Endodermal cell (in vitro differentiated cells): ENCODE results near the gene TREX2. TPM values are rescaled to one million over a fixed set of nuclear protein-coding genes. Genes with fewer than 3 reads are reported as not detected.

Experiments used
- DNase-seq: peaks from one replicate; pipeline ENCODE4 v3.0.0-alpha.2; 2017
- H3K27ac ChIP-seq: 2 replicates; pipeline ENCODE4 v1.5.1; 2013; ENCODE audit warnings: mild to moderate bottlenecking, low read depth, low read length, moderate library complexity
- H3K27me3 ChIP-seq: 2 replicates; pipeline ENCODE4 v1.6.1; 2013; ENCODE audit warnings: mild to moderate bottlenecking, low read length, moderate library complexity; ENCODE audit not compliant: insufficient read depth, control insufficient read depth, poor library complexity, severe bottlenecking
- H3K36me3 ChIP-seq: 2 replicates; pipeline ENCODE4 v1.7.0; 2013; ENCODE audit warnings: mild to moderate bottlenecking, low read length, moderate library complexity; ENCODE audit not compliant: control insufficient read depth, insufficient read depth
- H3K4me1 ChIP-seq: one replicate; pipeline ENCODE4 v1.7.0; 2013; ENCODE audit warnings: low read length; ENCODE audit not compliant: control insufficient read depth, insufficient read depth
- H3K4me3 ChIP-seq: 2 replicates; pipeline ENCODE4 v1.5.1; 2013; ENCODE audit warnings: mild to moderate bottlenecking, low read length, moderate library complexity
- H3K9ac ChIP-seq: 2 replicates; pipeline ENCODE4 v1.6.1; 2013; ENCODE audit warnings: mild to moderate bottlenecking, low read length, moderate library complexity; ENCODE audit not compliant: poor library complexity, severe bottlenecking; ENCODE audit errors: extremely low read depth
- H3K9me3 ChIP-seq: 2 replicates; pipeline ENCODE4 v1.6.1; 2013; ENCODE audit warnings: mild to moderate bottlenecking, low read length, moderate library complexity; ENCODE audit not compliant: control insufficient read depth
- H3K27ac Mint-ChIP-seq: 2 replicates; pipeline ENCODE4 v1.8.0; 2020; ENCODE audit warnings: mixed read lengths
- H3K27me3 Mint-ChIP-seq: 2 replicates; pipeline ENCODE4 v1.8.0; 2021; ENCODE audit warnings: mild to moderate bottlenecking, mixed read lengths; ENCODE audit not compliant: insufficient read depth
- H3K36me3 Mint-ChIP-seq: 2 replicates; pipeline ENCODE4 v1.8.0; 2020; ENCODE audit warnings: low read depth, mixed read lengths
- H3K4me1 Mint-ChIP-seq: 2 replicates; pipeline ENCODE4 v1.8.0; 2020; ENCODE audit warnings: mixed read lengths
- H3K4me3 Mint-ChIP-seq: 2 replicates; pipeline ENCODE4 v1.8.0; 2020; ENCODE audit warnings: mild to moderate bottlenecking, moderate library complexity, mixed read lengths
- H3K9me3 Mint-ChIP-seq: 2 replicates; pipeline ENCODE4 v1.8.0; 2020; ENCODE audit warnings: mild to moderate bottlenecking, mixed read lengths
- CTCF ChIP-seq: fragments of 200-600 bp; sonication (generic); conservative IDR thresholded peaks from 2 replicates; pipeline ENCODE4 v1.5.0; 2021; ENCODE audit warnings: antibody characterized with exemption, mild to moderate bottlenecking
- WGBS, 2 experiments: methylation state at CpG; one replicate each; pipeline versions ENCODE4 v1.1.5 to v1.1.7; 2013; ENCODE audit warnings: missing lambda C conversion rate in 2 of 2, mixed read lengths in 1 of 2; ENCODE audit not compliant: insufficient coverage in 1 of 2, insufficient read length in 1 of 2; 5-methylcytosine and 5-hydroxymethylcytosine counted together
- total RNA-seq, 2 donors: library from RNA; stranded (reverse); fragmentation: NEBNext Ultra II Directional in 1 of 2; extraction: Animal tissue kit (Norgen Biotek cat#: 25700) in 1 of 2; gene quantifications; 2 replicates in 1 of 2; 3 replicates in 1 of 2; pipeline ENCODE4 v1.2.1, GENCODE V29; 2021

The TREX2 gene
- total RNA-seq, 2 donors from 2014 or later: 0.35 to 0.70 TPM

GRCh38 chrX:153400146-153401132 lies 45.4 kb downstream of the TREX2 start:
- Mint-ChIP-seq H3K9me3 (peaks cover 64% of the 10 kb centered on the region), H3K27ac (no peak overlapping the region), H3K36me3 (peaks cover 3% of the 10 kb centered on the region), H3K27me3 (peaks cover 12% of the 10 kb centered on the region), H3K4me1 (no peaks in the 10 kb centered on the region), H3K4me3 (no peak overlapping the region)
- H3K27me3 ChIP-seq: peaks cover 5% of the 10 kb centered on the region
- no peaks in the 10 kb centered on the region for H3K36me3 ChIP-seq
- no peak overlapping the region for H3K27ac ChIP-seq
- H3K4me1 ChIP-seq: no peaks in the 10 kb centered on the region
- peak; percentile 86 for DNase-seq
- H3K9ac ChIP-seq: no peak overlapping the region
- 65 to 73% methylated on average over 8 to 44 of the region's 60 CpGs for WGBS, 2 experiments
- H3K9me3 ChIP-seq: no peaks in the 10 kb centered on the region
- no peak overlapping the region for H3K4me3 ChIP-seq
- peak; percentile 94 for TF ChIP-seq CTCF

GRCh38 chrX:153398275-153398960 lies 47.4 kb downstream of the TREX2 start:
- Mint-ChIP-seq H3K36me3 (peaks cover 3% of the 10 kb centered on the region), H3K27ac (no peak overlapping the region), H3K9me3 (peaks cover 51% of the 10 kb centered on the region), H3K4me1 (no peaks in the 10 kb centered on the region), H3K4me3 (no peak overlapping the region), H3K27me3 (peaks cover 8% of the 10 kb centered on the region)
- Histone ChIP-seq H3K9ac (no peak overlapping the region), H3K9me3 (no peaks in the 10 kb centered on the region), H3K4me3 (no peak overlapping the region), H3K27ac (no peak overlapping the region), H3K36me3 (no peaks in the 10 kb centered on the region), H3K27me3 (peaks cover 4% of the 10 kb centered on the region), H3K4me1 (no peaks in the 10 kb centered on the region)
- no peak for TF ChIP-seq CTCF
- WGBS, 2 experiments: 82 to 97% methylated on average over 5 to 16 of the region's 17 CpGs
- DNase-seq: no peak

DNA sequence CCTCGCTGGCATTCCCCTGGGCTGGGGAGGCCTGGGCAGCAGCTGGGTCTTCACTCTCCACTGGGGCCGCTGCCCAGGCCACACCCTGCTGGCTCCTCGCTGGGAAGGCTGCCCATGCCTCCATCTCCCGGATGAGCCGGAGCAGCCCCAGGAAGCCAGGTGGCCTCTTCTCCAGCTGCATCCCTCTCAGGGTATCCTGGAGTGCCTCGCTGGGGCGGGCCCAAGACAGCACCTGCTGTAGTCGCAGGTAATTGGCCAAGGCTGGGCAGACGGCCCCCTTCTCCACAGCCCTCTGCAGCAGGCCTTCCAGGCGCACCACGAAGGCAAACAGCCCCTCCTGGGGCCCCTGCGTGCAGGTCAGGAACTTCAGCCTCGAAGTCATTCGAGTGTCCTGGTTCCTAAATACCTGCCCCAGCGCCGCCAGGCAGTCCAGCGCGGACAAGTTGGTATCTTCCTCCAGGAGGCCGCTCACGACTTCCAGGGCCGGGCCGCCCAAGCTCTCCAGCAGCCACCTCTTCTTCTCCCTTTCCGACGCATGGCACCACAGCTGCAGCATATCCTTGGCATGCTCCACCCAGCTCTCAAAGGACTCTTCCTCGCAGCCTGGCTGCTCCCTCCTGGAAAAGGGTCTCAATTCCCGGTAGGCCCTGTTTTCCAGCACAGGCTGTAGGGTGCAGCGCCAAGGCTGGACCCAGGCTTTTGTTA lies 48.4 kb downstream of the TREX2 start:
- Mint-ChIP-seq H3K27ac (no peak overlapping the region), H3K4me1 (no peaks in the 10 kb centered on the region), H3K4me3 (no peak overlapping the region), H3K36me3 (peaks cover 3% of the 10 kb centered on the region), H3K9me3 (peaks cover 43% of the 10 kb centered on the region), H3K27me3 (peaks cover 6% of the 10 kb centered on the region)
- H3K4me1 ChIP-seq: no peaks in the 10 kb centered on the region
- H3K4me3 ChIP-seq: no peak overlapping the region
- DNase-seq: peak; percentile 38
- H3K27ac ChIP-seq: no peak overlapping the region
- no peak overlapping the region for H3K9ac ChIP-seq
- WGBS, 2 experiments: 88% methylated on average over 27 of the region's 27 CpGs; no CpG with 5 or more reads in 1 of the 2 experiments
- H3K36me3 ChIP-seq: no peaks in the 10 kb centered on the region
- H3K27me3 ChIP-seq: no peaks in the 10 kb centered on the region
- TF ChIP-seq CTCF: no peak
- no peaks in the 10 kb centered on the region for H3K9me3 ChIP-seq
